Astrocyte (in vitro differentiated cells and primary cell): ENCODE measurements around the gene SLC37A4. TPM values are rescaled to one million over a fixed set of nuclear protein-coding genes. Genes with fewer than 3 reads are reported as not detected.

Source experiments
- DNase-seq: peaks from one replicate; pipeline ENCODE4 v3.0.0-alpha.2; 2010; ENCODE audit warnings: low read depth
- FAIRE-seq: peaks from 2 replicates; lab custom pipeline; 2011; peaks lifted over from hg19 to GRCh38; lab: Jason Lieb, UNC
- H2AFZ ChIP-seq: 2 replicates; pipeline ENCODE4 v1.6.0; 2012; ENCODE audit warnings: low read depth, low read length, inconsistent platforms
- H3K27ac ChIP-seq: 2 replicates; pipeline ENCODE4 v1.5.1; 2011; ENCODE audit warnings: low read depth, low read length, inconsistent platforms
- H3K27me3 ChIP-seq: 2 replicates; pipeline ENCODE4 v1.6.0; 2011; ENCODE audit warnings: low read length, inconsistent platforms; ENCODE audit not compliant: insufficient read depth
- H3K36me3 ChIP-seq: 2 replicates; pipeline ENCODE4 v1.5.1; 2011; ENCODE audit warnings: low read length, inconsistent platforms; ENCODE audit not compliant: insufficient read depth
- H3K4me1 ChIP-seq: 2 replicates; pipeline ENCODE4 v1.5.1; 2011; ENCODE audit warnings: low read length, inconsistent platforms; ENCODE audit not compliant: insufficient read depth
- H3K4me2 ChIP-seq: 2 replicates; pipeline ENCODE4 v1.6.0; 2012; ENCODE audit warnings: low read length, inconsistent platforms
- H3K4me3 ChIP-seq: 2 replicates; pipeline ENCODE4 v1.5.1; 2011; ENCODE audit warnings: low read depth, mild to moderate bottlenecking, low read length, inconsistent platforms; ENCODE audit not compliant: insufficient read depth
- H3K79me2 ChIP-seq: 2 replicates; pipeline ENCODE4 v1.6.0; 2012; ENCODE audit warnings: mild to moderate bottlenecking, low read length, inconsistent platforms; ENCODE audit not compliant: insufficient read depth
- H3K9ac ChIP-seq: 2 replicates; pipeline ENCODE4 v1.6.0; 2012; ENCODE audit warnings: mild to moderate bottlenecking, low read length, inconsistent platforms
- H3K9me3 ChIP-seq: 2 replicates; pipeline ENCODE4 v1.5.1; 2012; ENCODE audit warnings: low read depth, mild to moderate bottlenecking, low read length, inconsistent platforms; ENCODE audit not compliant: insufficient read depth
- H4K20me1 ChIP-seq: 2 replicates; pipeline ENCODE4 v1.6.0; 2012; ENCODE audit warnings: low read length, inconsistent platforms; ENCODE audit not compliant: insufficient read depth
- H3K27ac Mint-ChIP-seq: one replicate; pipeline ENCODE4 v1.8.0; 2021; ENCODE audit warnings: mild to moderate bottlenecking, mixed read lengths; ENCODE audit not compliant: unreplicated experiment
- H3K27me3 Mint-ChIP-seq: one replicate; pipeline ENCODE4 v1.8.0; 2021; ENCODE audit warnings: low read depth, mixed read lengths; ENCODE audit not compliant: unreplicated experiment
- H3K36me3 Mint-ChIP-seq: one replicate; pipeline ENCODE4 v1.8.0; 2021; ENCODE audit warnings: low read depth, mixed read lengths; ENCODE audit not compliant: unreplicated experiment
- H3K4me1 Mint-ChIP-seq: one replicate; pipeline ENCODE4 v1.8.0; 2021; ENCODE audit warnings: low read depth, mixed read lengths; ENCODE audit not compliant: unreplicated experiment
- H3K4me3 Mint-ChIP-seq: one replicate; pipeline ENCODE4 v1.8.0; 2021; ENCODE audit warnings: mild to moderate bottlenecking, moderate library complexity, mixed read lengths; ENCODE audit not compliant: unreplicated experiment
- H3K9me3 Mint-ChIP-seq: one replicate; pipeline ENCODE4 v1.8.0; 2021; ENCODE audit warnings: mild to moderate bottlenecking, mixed read lengths; ENCODE audit not compliant: unreplicated experiment
- EZH2 ChIP-seq: IDR thresholded peaks from 2 replicates; pipeline ENCODE4 v1.6.1; 2012; ENCODE audit warnings: mild to moderate bottlenecking, low read length, inconsistent platforms; ENCODE audit not compliant: insufficient read depth
- total RNA-seq: library from RNA; stranded (reverse); gene quantifications from 2 replicates; pipeline ENCODE4 v1.2.1, GENCODE V29; 2021
- TF ChIP-seq, protein P1 (sequence below): IDR thresholded peaks from 2 replicates; pipeline ENCODE4 v1.5.1; 2011; ENCODE audit warnings: low read depth, mild to moderate bottlenecking, inconsistent platforms, low read length, moderate library complexity; ENCODE audit not compliant: insufficient read depth

The SLC37A4 gene
- total RNA-seq, 1 donor from 2014 or later, result 8.7 TPM

DNA sequence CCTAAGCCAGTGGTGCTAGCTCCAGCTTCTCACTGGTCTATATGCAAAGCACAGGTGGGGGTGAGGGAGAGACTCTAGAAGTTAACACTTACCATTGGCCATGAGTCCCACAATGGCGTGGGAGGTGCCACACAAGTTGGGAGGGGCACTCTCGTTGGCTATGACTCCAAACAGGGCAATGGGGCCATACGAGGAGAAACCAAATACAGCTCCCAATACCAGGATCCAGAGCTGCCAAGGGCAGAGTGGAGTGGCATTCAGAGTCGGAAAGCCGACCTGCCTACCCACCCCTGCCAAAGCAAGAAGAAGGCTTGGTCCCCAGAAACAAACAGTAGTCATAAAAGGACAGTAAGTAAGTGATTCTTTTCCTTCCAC lies 5.6 kb downstream of the SLC37A4 start:
- TF ChIP-seq, protein P1, sequence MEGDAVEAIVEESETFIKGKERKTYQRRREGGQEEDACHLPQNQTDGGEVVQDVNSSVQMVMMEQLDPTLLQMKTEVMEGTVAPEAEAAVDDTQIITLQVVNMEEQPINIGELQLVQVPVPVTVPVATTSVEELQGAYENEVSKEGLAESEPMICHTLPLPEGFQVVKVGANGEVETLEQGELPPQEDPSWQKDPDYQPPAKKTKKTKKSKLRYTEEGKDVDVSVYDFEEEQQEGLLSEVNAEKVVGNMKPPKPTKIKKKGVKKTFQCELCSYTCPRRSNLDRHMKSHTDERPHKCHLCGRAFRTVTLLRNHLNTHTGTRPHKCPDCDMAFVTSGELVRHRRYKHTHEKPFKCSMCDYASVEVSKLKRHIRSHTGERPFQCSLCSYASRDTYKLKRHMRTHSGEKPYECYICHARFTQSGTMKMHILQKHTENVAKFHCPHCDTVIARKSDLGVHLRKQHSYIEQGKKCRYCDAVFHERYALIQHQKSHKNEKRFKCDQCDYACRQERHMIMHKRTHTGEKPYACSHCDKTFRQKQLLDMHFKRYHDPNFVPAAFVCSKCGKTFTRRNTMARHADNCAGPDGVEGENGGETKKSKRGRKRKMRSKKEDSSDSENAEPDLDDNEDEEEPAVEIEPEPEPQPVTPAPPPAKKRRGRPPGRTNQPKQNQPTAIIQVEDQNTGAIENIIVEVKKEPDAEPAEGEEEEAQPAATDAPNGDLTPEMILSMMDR, result no peak
- no peak overlapping the region for H3K4me2 ChIP-seq
- H3K36me3 Mint-ChIP-seq, result peaks cover 28% of the 10 kb centered on the region
- H3K36me3 ChIP-seq, result peaks cover 12% of the 10 kb centered on the region
- no peak overlapping the region for H2AFZ ChIP-seq
- H3K4me1 ChIP-seq, result peaks cover 11% of the 10 kb centered on the region
- DNase-seq (no peak), FAIRE-seq (no peak)
- H3K4me3 Mint-ChIP-seq, result peak overlapping the region; percentile 42
- H3K27ac ChIP-seq, result no peak overlapping the region
- H3K27me3 ChIP-seq, result no peaks in the 10 kb centered on the region
- H3K27ac Mint-ChIP-seq, result no peak overlapping the region
- peaks cover 46% of the 10 kb centered on the region for H4K20me1 ChIP-seq
- peaks cover 24% of the 10 kb centered on the region for H3K79me2 ChIP-seq
- H3K4me3 ChIP-seq, result no peak overlapping the region
- H3K27me3 Mint-ChIP-seq, result no peaks in the 10 kb centered on the region
- no peaks in the 10 kb centered on the region for H3K9me3 ChIP-seq
- no peaks in the 10 kb centered on the region for H3K9me3 Mint-ChIP-seq
- peaks cover 21% of the 10 kb centered on the region for H3K4me1 Mint-ChIP-seq
- H3K9ac ChIP-seq, result no peak overlapping the region

DNA sequence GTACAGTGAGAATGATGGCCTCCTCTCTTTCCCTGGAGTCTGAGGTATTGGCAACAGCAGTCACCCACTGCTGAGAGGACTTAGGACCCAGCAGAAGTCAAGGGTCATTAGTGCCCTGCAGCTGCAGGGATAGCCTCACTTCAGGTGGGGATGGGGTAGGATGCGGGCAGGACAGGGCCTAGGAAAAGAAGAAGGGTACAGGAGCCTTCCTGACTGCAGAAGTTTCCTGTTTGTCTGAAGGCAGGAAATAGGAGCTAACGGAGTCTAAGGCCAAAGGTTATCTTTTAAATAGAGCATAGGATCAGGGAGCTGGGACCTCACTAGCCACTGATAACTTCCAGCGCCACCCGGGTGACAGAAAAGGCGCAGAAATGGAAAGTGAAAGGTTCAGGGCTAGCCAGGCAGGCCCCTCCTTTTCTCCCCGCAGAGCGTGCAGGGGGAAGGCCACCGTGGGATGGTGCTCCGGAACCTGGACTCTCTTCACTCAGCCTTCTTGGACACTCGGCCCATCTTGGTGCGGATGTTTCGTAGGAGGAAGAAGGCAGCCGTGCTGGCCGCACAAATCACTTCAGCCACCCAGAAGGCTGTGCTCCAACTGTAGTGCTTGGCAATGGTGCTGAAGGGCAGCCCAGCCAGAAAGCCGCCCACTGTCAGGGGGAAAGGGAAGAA lies 6.1 kb downstream of the SLC37A4 start:
- TF ChIP-seq, protein P1, result no peak
- no peak for TF ChIP-seq EZH2
- Mint-ChIP-seq H3K27ac (peak overlapping the region; percentile 58), H3K27me3 (no peaks in the 10 kb centered on the region), H3K4me1 (peaks cover 22% of the 10 kb centered on the region), H3K9me3 (no peaks in the 10 kb centered on the region), H3K36me3 (peaks cover 28% of the 10 kb centered on the region), H3K4me3 (peak overlapping the region; percentile 42)
- Histone ChIP-seq H3K4me2 (no peak overlapping the region), H3K9me3 (no peaks in the 10 kb centered on the region), H3K79me2 (peaks cover 29% of the 10 kb centered on the region), H3K4me1 (peaks cover 10% of the 10 kb centered on the region), H3K27ac (no peak overlapping the region), H4K20me1 (peaks cover 52% of the 10 kb centered on the region), H3K9ac (no peak overlapping the region), H3K27me3 (no peaks in the 10 kb centered on the region), H3K4me3 (no peak overlapping the region), H3K36me3 (peaks cover 12% of the 10 kb centered on the region), H2AFZ (no peak overlapping the region)
- DNase-seq (no peak), FAIRE-seq (no peak)

DNA sequence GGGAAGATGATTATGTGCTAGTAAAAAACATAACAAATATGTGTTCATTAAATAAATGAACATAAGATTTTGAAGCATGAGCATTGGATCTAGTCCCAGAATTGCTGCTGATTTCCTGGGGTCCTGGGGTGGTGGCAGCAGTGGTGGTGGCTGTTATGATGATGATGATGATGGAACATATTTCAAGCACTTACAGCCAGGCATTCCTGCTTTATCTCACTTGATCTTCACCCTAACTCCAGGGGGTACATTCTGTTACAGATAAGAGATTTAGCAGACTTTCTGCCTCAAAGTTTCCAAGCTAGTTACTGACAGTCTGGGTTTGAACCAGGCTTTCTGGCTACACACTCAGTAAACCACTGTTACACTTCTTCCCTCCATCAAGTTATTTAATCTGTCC lies 6.9 kb downstream of the SLC37A4 start:
- Mint-ChIP-seq H3K27me3 (no peaks in the 10 kb centered on the region), H3K4me3 (no peak overlapping the region), H3K27ac (no peak overlapping the region), H3K9me3 (no peaks in the 10 kb centered on the region), H3K36me3 (peaks cover 25% of the 10 kb centered on the region), H3K4me1 (peaks cover 14% of the 10 kb centered on the region)
- Histone ChIP-seq H3K9ac (no peak overlapping the region), H3K36me3 (peaks cover 12% of the 10 kb centered on the region), H3K27me3 (no peaks in the 10 kb centered on the region), H3K4me2 (peak overlapping the region; percentile 13), H2AFZ (no peak overlapping the region), H3K9me3 (no peaks in the 10 kb centered on the region), H3K4me1 (peaks cover 10% of the 10 kb centered on the region), H3K27ac (no peak overlapping the region), H3K4me3 (no peak overlapping the region), H4K20me1 (peaks cover 58% of the 10 kb centered on the region), H3K79me2 (peaks cover 37% of the 10 kb centered on the region)
- TF ChIP-seq, protein P1, result no peak
- TF ChIP-seq EZH2, result no peak
- peak; percentile 37 for DNase-seq
- FAIRE-seq, result no peak
